ENCODE results near the gene CSE1L.

DNA sequence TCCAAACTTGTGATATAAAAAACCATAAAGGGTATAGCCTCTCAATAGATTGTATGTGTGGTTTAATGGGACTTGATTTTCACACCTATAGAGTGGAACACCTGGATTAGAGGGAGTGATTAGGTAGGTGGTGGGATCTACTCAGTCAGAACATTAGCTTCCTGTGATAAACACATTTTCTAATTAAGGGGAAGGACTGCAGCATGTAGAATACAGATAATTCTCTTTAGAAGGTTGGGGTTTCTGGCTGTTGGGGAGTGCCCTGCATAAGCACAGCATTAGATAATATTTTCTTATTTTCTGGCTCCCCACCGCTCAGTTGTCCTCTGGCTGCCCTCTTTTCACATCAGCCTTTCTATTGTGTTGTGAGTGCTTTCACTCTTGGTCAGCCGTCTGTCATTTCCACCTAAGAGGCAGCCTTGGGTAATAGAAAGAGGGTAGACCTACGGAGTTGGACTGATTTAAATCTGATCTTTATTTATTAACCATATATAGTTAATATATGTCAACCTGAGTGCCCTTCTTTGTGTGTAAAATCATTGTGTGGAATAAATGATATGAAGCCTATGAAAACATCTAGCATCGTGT, 8.0 kb downstream of the CSE1L start:
- TF ChIP-seq, protein P1, sequence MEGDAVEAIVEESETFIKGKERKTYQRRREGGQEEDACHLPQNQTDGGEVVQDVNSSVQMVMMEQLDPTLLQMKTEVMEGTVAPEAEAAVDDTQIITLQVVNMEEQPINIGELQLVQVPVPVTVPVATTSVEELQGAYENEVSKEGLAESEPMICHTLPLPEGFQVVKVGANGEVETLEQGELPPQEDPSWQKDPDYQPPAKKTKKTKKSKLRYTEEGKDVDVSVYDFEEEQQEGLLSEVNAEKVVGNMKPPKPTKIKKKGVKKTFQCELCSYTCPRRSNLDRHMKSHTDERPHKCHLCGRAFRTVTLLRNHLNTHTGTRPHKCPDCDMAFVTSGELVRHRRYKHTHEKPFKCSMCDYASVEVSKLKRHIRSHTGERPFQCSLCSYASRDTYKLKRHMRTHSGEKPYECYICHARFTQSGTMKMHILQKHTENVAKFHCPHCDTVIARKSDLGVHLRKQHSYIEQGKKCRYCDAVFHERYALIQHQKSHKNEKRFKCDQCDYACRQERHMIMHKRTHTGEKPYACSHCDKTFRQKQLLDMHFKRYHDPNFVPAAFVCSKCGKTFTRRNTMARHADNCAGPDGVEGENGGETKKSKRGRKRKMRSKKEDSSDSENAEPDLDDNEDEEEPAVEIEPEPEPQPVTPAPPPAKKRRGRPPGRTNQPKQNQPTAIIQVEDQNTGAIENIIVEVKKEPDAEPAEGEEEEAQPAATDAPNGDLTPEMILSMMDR (conservative IDR thresholded peaks at IDR 0.05; ENCODE audit: low read depth in 2 of 2) = no peak
- TF ChIP-seq EZH2 (IDR thresholded peaks at IDR 0.05; ENCODE audit: low read depth, unreplicated experiment) = no peak
- no peak for TF ChIP-seq POLR2AphosphoS5 (IDR thresholded peaks at IDR 0.05; ENCODE audit: low read depth)
- TF ChIP-seq, protein P2, sequence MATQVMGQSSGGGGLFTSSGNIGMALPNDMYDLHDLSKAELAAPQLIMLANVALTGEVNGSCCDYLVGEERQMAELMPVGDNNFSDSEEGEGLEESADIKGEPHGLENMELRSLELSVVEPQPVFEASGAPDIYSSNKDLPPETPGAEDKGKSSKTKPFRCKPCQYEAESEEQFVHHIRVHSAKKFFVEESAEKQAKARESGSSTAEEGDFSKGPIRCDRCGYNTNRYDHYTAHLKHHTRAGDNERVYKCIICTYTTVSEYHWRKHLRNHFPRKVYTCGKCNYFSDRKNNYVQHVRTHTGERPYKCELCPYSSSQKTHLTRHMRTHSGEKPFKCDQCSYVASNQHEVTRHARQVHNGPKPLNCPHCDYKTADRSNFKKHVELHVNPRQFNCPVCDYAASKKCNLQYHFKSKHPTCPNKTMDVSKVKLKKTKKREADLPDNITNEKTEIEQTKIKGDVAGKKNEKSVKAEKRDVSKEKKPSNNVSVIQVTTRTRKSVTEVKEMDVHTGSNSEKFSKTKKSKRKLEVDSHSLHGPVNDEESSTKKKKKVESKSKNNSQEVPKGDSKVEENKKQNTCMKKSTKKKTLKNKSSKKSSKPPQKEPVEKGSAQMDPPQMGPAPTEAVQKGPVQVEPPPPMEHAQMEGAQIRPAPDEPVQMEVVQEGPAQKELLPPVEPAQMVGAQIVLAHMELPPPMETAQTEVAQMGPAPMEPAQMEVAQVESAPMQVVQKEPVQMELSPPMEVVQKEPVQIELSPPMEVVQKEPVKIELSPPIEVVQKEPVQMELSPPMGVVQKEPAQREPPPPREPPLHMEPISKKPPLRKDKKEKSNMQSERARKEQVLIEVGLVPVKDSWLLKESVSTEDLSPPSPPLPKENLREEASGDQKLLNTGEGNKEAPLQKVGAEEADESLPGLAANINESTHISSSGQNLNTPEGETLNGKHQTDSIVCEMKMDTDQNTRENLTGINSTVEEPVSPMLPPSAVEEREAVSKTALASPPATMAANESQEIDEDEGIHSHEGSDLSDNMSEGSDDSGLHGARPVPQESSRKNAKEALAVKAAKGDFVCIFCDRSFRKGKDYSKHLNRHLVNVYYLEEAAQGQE (IDR thresholded peaks at IDR 0.05; ENCODE audit: unreplicated experiment) = no peak
- TF ChIP-seq EZH2phosphoT487 (IDR thresholded peaks at IDR 0.05; ENCODE audit: unreplicated experiment) = no peak
